Tibial artery (tissue), 4 donors: Measurements from ENCODE around the gene HAUS5.
A peak's percentile ranks its signal among the peaks of the same experiment; 100 is the strongest.

ENCODE experiments used
- DNase-seq, 2 donors: peaks; one replicate each; pipeline ENCODE4 v3.0.0-alpha.2; 2019
- H3K27ac ChIP-seq, 2 donors: fragments of 200-600 bp; sonication (generic) in 1 of 2; 1 replicate in 1 of 2; 2 replicates in 1 of 2; pipeline ENCODE4 v1.5.1; 2018 to 2019; ENCODE audit warnings: mild to moderate bottlenecking in 1 of 2
- H3K27me3 ChIP-seq, 2 donors: fragments of 200-600 bp; sonication (generic) in 1 of 2; one replicate each; pipeline versions ENCODE4 v1.5.1 to v1.6.0; 2016 to 2019
- H3K36me3 ChIP-seq, 3 donors: fragments of 200-600 bp; sonication (generic) in 2 of 3; one replicate each; pipeline ENCODE4 v1.5.1; 2016 to 2019; ENCODE audit warnings: mild to moderate bottlenecking in 2 of 3
- H3K4me1 ChIP-seq, 4 donors: fragments of 200-600 bp; sonication (generic) in 2 of 4; 1 replicate in 3 of 4; 2 replicates in 1 of 4; pipeline ENCODE4 v1.5.1; 2016 to 2019
- H3K4me3 ChIP-seq, 2 donors: fragments of 200-600 bp; sonication (generic) in 1 of 2; 1 replicate in 1 of 2; 2 replicates in 1 of 2; pipeline ENCODE4 v1.5.1; 2018 to 2019; ENCODE audit warnings: mild to moderate bottlenecking in 2 of 2
- H3K9me3 ChIP-seq, 3 donors: fragments of 200-600 bp; sonication (generic) in 1 of 3; one replicate each; pipeline ENCODE4 v1.5.1; 2016 to 2019
- intact Hi-C: fragments of 100-400 bp; cut with DNase I; formaldehyde crosslinking; loops from one replicate; pipeline ENCODE4 v1.15.0; 2023; ENCODE audit warnings: low total_unique reads
- TF ChIP-seq, protein P1 (sequence below), 2 experiments: fragments of 200-600 bp in 1 of 2; fragments of 450-650 bp in 1 of 2; IDR thresholded peaks; one replicate each; pipeline ENCODE4 v1.5.1; 2017 to 2019; ENCODE audit warnings: antibody characterized with exemption in 2 of 2, mild to moderate bottlenecking in 1 of 2, moderate library complexity in 1 of 2

HAUS5 gene

DNA sequence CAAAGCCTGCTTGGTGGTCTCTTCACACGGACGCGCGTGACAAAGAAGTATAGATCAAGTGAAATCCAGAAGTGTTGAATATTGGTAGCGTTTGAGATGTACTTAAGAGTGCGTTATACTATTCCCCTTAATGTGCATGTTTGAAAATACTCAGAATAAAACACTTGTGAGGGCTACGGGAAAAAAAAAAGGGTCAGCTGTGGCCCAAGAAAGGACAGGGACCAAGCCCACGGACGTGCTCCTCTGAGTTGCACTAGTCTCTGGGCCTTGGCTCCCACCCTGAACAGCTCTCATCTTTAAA, 15.7 kb downstream of the HAUS5 start:
- Histone ChIP-seq H3K27me3 (no peaks in the 10 kb centered on the region), H3K4me3 (peak overlapping the region; percentile 93 to 100), H3K36me3 (peaks cover 22 to 32% (median 29%) of the 10 kb centered on the region in 3 donors), H3K27ac (peak overlapping the region; percentile 89 to 91), H3K9me3 (no peaks in the 10 kb centered on the region), H3K4me1 (peaks cover 3 to 26% (median 18%) of the 10 kb centered on the region in 4 donors)
- intact Hi-C loops, result loop anchor here (2.0 to 5.0 kb wide), 3 partner anchors 15 to 81 kb away; partner anchors contain the start of genes HAUS5 and TMEM147
- DNase-seq, result no peak
- TF ChIP-seq, protein P1, sequence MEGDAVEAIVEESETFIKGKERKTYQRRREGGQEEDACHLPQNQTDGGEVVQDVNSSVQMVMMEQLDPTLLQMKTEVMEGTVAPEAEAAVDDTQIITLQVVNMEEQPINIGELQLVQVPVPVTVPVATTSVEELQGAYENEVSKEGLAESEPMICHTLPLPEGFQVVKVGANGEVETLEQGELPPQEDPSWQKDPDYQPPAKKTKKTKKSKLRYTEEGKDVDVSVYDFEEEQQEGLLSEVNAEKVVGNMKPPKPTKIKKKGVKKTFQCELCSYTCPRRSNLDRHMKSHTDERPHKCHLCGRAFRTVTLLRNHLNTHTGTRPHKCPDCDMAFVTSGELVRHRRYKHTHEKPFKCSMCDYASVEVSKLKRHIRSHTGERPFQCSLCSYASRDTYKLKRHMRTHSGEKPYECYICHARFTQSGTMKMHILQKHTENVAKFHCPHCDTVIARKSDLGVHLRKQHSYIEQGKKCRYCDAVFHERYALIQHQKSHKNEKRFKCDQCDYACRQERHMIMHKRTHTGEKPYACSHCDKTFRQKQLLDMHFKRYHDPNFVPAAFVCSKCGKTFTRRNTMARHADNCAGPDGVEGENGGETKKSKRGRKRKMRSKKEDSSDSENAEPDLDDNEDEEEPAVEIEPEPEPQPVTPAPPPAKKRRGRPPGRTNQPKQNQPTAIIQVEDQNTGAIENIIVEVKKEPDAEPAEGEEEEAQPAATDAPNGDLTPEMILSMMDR (IDR thresholded peaks at IDR 0.05), result no peak

DNA sequence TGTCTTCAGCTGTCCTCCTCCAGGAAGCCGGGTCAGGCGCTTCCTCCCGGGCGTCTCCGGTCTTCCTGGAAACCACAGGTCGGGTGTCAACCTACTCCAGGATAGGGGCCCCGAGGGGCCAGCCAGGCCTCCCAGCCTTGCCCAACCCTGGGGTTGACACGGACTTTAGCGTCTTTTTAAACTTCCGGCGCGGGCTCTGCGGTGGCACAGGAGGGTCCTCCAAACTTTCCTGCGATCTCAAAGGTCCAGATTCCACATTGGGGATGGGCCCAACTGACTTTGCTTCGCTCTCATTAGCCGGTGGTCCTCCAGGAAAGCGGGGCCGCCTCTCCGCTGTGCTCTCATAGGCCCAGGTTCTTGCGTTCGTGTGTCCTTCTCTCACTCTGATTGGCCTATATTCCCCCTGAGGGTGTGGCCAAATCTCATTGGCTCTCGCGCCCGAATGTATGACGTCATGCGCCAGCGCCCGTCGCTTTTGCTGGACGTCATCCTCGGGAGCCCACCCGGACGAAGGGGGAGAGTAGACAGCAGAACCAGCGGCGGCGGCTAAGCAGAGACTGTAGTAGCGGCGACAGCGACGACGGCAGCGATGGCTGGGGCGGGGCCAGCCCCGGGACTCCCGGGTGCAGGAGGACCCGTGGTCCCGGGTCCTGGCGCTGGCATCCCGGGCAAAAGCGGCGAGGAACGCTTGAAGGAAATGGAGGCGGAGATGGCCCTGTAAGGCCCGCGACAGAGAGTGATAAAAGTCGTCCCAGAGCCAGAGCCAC, 16.2 kb downstream of the HAUS5 start, which contains the start of gene RBM42:
Gene RBM42 (plus strand): TSS at position 472 of the 767 bp plus-strand sequence. CDS start 118 bp downstream, at position 590.
- H3K9me3 ChIP-seq, result no peaks in the 10 kb centered on the region
- H3K4me3 ChIP-seq, result peak within 1 kb of the TSS; percentile 93 to 100
- peaks cover 3 to 26% (median 18%) of the 10 kb centered on the region in 4 donors for H3K4me1 ChIP-seq
- H3K36me3 ChIP-seq, result peaks cover 28 to 37% (median 34%) of the 10 kb centered on the region in 3 donors
- intact Hi-C loops, result loop anchor here (2.0 to 5.0 kb wide), 3 partner anchors 16 to 81 kb away; partner anchors contain the start of genes HAUS5 and TMEM147
- H3K27me3 ChIP-seq, result no peaks in the 10 kb centered on the region
- TF ChIP-seq, protein P1 (IDR thresholded peaks at IDR 0.05), result peak in 1 of 2 experiments; percentile 22
- H3K27ac ChIP-seq, result peak within 1 kb of the TSS; percentile 89 to 91
- peak; percentile 98 for DNase-seq

DNA sequence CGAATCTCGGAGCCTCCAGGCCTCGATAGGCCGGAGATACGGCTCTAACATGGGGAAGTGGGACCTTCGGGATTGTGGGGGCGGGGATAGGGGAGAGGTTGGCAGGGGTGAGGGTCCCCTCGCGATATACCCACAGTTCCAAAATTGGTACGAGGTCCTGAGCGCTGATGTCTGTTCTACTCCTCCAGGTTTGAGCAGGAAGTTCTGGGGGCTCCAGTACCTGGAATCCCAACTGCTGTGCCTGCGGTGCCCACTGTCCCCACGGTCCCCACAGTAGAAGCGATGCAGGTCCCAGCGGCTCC, 16.7 kb downstream of the HAUS5 start:
- DNase-seq, result no peak
- peak overlapping the region; percentile 93 to 100 for H3K4me3 ChIP-seq
- H3K27me3 ChIP-seq, result no peaks in the 10 kb centered on the region
- peak overlapping the region; percentile 89 to 91 for H3K27ac ChIP-seq
- TF ChIP-seq, protein P1 (IDR thresholded peaks at IDR 0.05), result no peak
- no peaks in the 10 kb centered on the region for H3K9me3 ChIP-seq
- intact Hi-C loops, result loop anchor here (2.0 to 5.0 kb wide), 3 partner anchors 16 to 82 kb away; partner anchors contain the start of genes HAUS5 and TMEM147
- H3K4me1 ChIP-seq, result peaks cover 3 to 26% (median 18%) of the 10 kb centered on the region in 4 donors
- peaks cover 33 to 43% (median 39%) of the 10 kb centered on the region in 3 donors for H3K36me3 ChIP-seq

DNA sequence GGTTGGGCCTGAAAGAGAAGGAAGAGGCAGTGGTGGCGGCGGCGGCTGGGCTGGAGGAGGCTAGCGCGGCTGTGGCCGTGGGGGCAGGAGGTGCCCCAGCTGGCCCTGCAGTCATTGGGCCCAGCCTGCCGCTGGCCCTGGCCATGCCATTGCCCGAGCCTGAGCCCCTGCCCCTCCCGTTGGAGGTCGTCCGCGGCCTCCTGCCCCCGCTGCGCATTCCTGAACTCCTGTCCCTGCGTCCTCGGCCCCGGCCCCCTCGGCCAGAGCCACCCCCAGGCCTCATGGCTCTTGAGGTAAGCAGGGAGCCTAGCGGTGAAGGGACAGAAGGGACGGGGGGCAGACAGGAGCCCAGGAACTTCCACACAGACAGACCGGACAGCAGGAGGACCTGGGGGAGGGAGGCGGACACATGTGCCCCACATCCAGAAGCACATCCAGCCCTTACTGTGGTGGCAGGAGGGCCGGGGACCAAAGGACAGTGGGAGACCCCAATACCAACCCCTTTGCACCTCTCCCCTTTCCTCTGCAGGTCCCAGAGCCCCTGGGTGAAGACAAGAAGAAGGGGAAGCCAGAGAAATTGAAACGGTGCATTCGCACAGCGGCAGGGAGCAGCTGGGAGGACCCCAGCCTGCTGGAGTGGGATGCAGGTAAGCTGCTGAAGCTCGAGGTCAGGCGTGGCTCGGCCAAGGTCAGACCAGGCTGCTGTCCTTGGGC, 21.3 kb downstream of the HAUS5 start:
- TF ChIP-seq, protein P1 (IDR thresholded peaks at IDR 0.05), result no peak
- Histone ChIP-seq H3K4me1 (peaks cover 3 to 18% (median 15%) of the 10 kb centered on the region in 4 donors), H3K9me3 (no peaks in the 10 kb centered on the region), H3K36me3 (peaks cover 53 to 84% (median 77%) of the 10 kb centered on the region in 3 donors), H3K4me3 (no peak overlapping the region), H3K27ac (no peak overlapping the region), H3K27me3 (no peaks in the 10 kb centered on the region)
- DNase-seq, result no peak
- intact Hi-C loops, result no loop called here

DNA sequence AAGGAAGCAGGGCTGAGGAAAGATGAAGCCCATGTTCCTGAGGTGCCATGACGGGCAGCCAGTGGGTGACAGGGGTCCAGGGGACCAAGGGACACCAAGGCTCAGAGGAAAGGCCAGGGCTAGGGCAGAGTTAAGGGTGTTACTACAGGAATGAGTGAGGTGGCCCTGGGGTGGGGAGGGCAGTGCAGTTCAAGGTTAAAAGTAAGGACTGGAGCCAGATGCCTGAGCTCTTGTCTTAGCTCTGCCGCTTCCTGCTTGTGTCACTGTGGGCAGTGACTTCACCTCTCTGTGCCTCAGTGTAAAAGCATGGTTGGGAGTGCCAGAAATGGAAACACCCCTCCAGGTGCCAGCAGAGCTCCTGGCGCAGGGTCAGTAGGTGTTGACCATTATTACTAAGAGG, 24.1 kb downstream of the HAUS5 start:
- DNase-seq, result no peak
- H3K9me3 ChIP-seq, result no peaks in the 10 kb centered on the region
- peaks cover 0 to 2% (median 0%) of the 10 kb centered on the region in 4 donors for H3K4me1 ChIP-seq
- no peak overlapping the region for H3K4me3 ChIP-seq
- no peak overlapping the region for H3K27ac ChIP-seq
- no peaks in the 10 kb centered on the region for H3K27me3 ChIP-seq
- intact Hi-C loops, result no loop called here
- H3K36me3 ChIP-seq, result peaks cover 45 to 68% (median 64%) of the 10 kb centered on the region in 3 donors
- TF ChIP-seq, protein P1 (IDR thresholded peaks at IDR 0.05), result no peak
